Measurements from ENCODE around the gene EI24. TPM values are rescaled to one million over a fixed set of nuclear protein-coding genes. Genes with fewer than 3 reads are reported as not detected.

Gene EI24
- polyA plus RNA-seq, 1 of the 3 experiments (the other 2 are of a cell fraction), result 85.5 TPM

GRCh38 chr11:125559888-125560287 lies 9.4 kb upstream of the EI24 start:
- Histone ChIP-seq H3K4me1 (ENCODE audit: control insufficient read depth in 1 of 2, insufficient read depth in 2 of 2, low read depth in 1 of 2, low read length in 1 of 2) (no peaks in the 10 kb centered on the region), H3K36me3 (replicated peaks in 1 of 2; ENCODE audit: control insufficient read depth in 1 of 2, insufficient read depth in 2 of 2, low read length in 1 of 2) (no peaks in the 10 kb centered on the region), H3K4me2 (no peak overlapping the region), H4K20me1 (ENCODE audit: insufficient read depth) (no peaks in the 10 kb centered on the region), H3K9ac (no peak overlapping the region), H3K9me3 (no peaks in the 10 kb centered on the region), H3F3A (replicated peaks; ENCODE audit: insufficient read depth) (peaks cover 4% of the 10 kb centered on the region), H3K9me2 (no peaks in the 10 kb centered on the region), H2AFZ (ENCODE audit: low read depth) (no peak overlapping the region), H3K79me2 (ENCODE audit: insufficient read depth) (no peaks in the 10 kb centered on the region), H3K27ac (ENCODE audit: low read depth in 2 of 2, low read length in 1 of 2) (no peak overlapping the region), H3K27me3 (ENCODE audit: insufficient read depth) (no peaks in the 10 kb centered on the region), H3K4me3 (ENCODE audit: low read depth in 2 of 2, low read length in 1 of 2) (no peak overlapping the region)
- CTCF ChIA-PET, result interaction anchor here (0.7 to 1.4 kb wide), 4 partner anchors 8 to 20 kb away, joined by 3 to 5 read pairs (median 3); partner anchors contain the start of gene EI24
- WGBS (ENCODE audit: low lambda C conversion rate), result 31% methylated on average over 3 of the region's 3 CpGs
- TF ChIP-seq PBX3 (IDR thresholded peaks at IDR 0.05), result no peak
- no peak for TF ChIP-seq YY1 (IDR thresholded peaks at IDR 0.05; ENCODE audit: low read depth)
- POLR2A ChIA-PET, result no interaction called here
- DNase-seq, result no peak

GRCh38 chr11:125561924-125562323 lies 7.4 kb upstream of the EI24 start:
- DNase-seq, result no peak
- Histone ChIP-seq H3K79me2 (ENCODE audit: insufficient read depth) (no peaks in the 10 kb centered on the region), H3K9ac (no peak overlapping the region), H3K9me2 (no peaks in the 10 kb centered on the region), H2AFZ (ENCODE audit: low read depth) (no peak overlapping the region), H3K27me3 (ENCODE audit: insufficient read depth) (no peaks in the 10 kb centered on the region), H3K4me2 (no peak overlapping the region), H3K36me3 (replicated peaks in 1 of 2; ENCODE audit: control insufficient read depth in 1 of 2, insufficient read depth in 2 of 2, low read length in 1 of 2) (no peaks in the 10 kb centered on the region), H3K4me3 (ENCODE audit: low read depth in 2 of 2, low read length in 1 of 2) (no peak overlapping the region), H3F3A (replicated peaks; ENCODE audit: insufficient read depth) (peaks cover 4% of the 10 kb centered on the region), H3K4me1 (ENCODE audit: control insufficient read depth in 1 of 2, insufficient read depth in 2 of 2, low read depth in 1 of 2, low read length in 1 of 2) (no peaks in the 10 kb centered on the region), H3K9me3 (no peaks in the 10 kb centered on the region), H3K27ac (ENCODE audit: low read depth in 2 of 2, low read length in 1 of 2) (no peak overlapping the region), H4K20me1 (ENCODE audit: insufficient read depth) (no peaks in the 10 kb centered on the region)
- TF ChIP-seq REST (IDR thresholded peaks at IDR 0.05; ENCODE audit: low read depth, low read length), result no peak
- TF ChIP-seq FOXJ3 (CRISPR knock-in tag; IDR thresholded peaks at IDR 0.05), result no peak
- TF ChIP-seq FOSL2 (IDR thresholded peaks at IDR 0.05; ENCODE audit: borderline replicate concordance, low read depth), result no peak
- TF ChIP-seq NFIC (IDR thresholded peaks at IDR 0.05; ENCODE audit: borderline replicate concordance), result no peak
- no peak for TF ChIP-seq TEAD4 (IDR thresholded peaks at IDR 0.05; ENCODE audit: borderline replicate concordance, insufficient read depth)
- TF ChIP-seq USF2 (IDR thresholded peaks at IDR 0.05; ENCODE audit: borderline replicate concordance, low read depth, low read length), result no peak
- no peak for TF ChIP-seq EP300 (IDR thresholded peaks at IDR 0.05; ENCODE audit: borderline replicate concordance in 1 of 2, low read depth in 1 of 2, low read length in 1 of 2)
- TF ChIP-seq RFX5 (IDR thresholded peaks at IDR 0.05; ENCODE audit: low read length), result no peak
- POLR2A ChIA-PET, result no interaction called here
- 75% methylated on average over 1 of the region's 1 CpG for WGBS (ENCODE audit: low lambda C conversion rate)
- CTCF ChIA-PET, result no interaction called here

Measured in SK-N-SH (cell line).